Lower leg skin (tissue), 3 donors: Measurements from ENCODE around the gene ZMIZ2.

Experiments
- POLR2A ChIP-seq, 2 donors: fragments of 450-650 bp; IDR thresholded peaks; one replicate each; pipeline ENCODE4 v1.6.1; 2016 to 2017; ENCODE audit warnings: antibody characterized with exemption in 2 of 2, mild to moderate bottlenecking in 1 of 2, moderate library complexity in 1 of 2
- TF ChIP-seq, protein P1 (sequence below), 3 donors: fragments of 450-650 bp; IDR thresholded peaks; one replicate each; pipeline ENCODE4 v1.5.1; 2016; ENCODE audit warnings: antibody characterized with exemption in 3 of 3, mild to moderate bottlenecking in 3 of 3, moderate library complexity in 2 of 3

DNA sequence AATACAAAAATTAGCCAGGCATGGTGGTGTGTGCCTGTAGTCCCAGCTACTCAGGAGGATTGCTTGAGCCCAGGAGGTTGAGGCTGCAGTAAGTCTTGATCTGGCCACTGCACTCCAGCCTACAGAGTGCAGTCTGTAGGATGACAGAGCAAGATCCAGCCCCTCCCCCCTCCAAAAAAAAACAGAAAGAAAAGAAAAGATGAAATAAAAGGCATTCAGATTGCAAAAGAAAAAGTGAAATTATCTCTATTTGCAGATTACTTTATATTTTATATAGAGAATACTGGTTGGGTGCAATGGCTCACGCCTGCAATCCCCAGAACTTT lies 20.7 kb upstream of the ZMIZ2 start:
- TF ChIP-seq, protein P1, sequence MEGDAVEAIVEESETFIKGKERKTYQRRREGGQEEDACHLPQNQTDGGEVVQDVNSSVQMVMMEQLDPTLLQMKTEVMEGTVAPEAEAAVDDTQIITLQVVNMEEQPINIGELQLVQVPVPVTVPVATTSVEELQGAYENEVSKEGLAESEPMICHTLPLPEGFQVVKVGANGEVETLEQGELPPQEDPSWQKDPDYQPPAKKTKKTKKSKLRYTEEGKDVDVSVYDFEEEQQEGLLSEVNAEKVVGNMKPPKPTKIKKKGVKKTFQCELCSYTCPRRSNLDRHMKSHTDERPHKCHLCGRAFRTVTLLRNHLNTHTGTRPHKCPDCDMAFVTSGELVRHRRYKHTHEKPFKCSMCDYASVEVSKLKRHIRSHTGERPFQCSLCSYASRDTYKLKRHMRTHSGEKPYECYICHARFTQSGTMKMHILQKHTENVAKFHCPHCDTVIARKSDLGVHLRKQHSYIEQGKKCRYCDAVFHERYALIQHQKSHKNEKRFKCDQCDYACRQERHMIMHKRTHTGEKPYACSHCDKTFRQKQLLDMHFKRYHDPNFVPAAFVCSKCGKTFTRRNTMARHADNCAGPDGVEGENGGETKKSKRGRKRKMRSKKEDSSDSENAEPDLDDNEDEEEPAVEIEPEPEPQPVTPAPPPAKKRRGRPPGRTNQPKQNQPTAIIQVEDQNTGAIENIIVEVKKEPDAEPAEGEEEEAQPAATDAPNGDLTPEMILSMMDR (IDR thresholded peaks at IDR 0.05), result no peak
- no peak for TF ChIP-seq POLR2A (IDR thresholded peaks at IDR 0.05)
